ENCODE measurements around the gene SERINC1. TPM values are rescaled to one million over a fixed set of nuclear protein-coding genes. Genes with fewer than 3 reads are reported as not detected.

Gene SERINC1
- total and polyA plus RNA-seq, 9 donors = 125 to 207 (median 160) TPM

DNA sequence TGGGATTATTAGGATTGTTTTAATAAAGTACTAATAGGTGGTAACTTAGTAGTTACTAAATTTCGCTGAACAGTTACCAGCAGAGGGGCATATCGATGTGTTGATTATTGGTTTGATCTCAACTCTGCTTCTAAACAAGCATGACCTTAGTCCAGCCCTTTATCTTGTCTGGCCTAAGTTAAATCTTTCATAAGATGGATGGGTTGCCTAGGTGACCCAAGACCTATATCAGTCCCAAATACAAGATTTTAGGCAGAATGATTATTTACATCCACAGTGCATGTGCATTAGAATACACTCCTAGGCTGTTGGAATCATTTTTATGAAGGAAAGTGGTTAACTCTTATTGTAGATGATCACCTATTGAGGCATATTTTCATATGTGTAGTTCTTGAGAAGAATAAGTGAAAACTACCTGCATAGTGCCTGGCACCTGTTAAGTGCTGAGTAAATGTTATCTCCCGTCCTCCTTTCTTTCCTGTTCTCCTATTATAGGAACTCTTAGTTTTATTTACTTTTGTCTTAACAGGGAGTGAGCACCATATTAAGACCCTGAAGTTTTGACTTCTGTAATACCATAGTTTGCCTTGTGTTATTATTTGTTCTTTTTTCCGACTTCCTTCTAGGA, 71.0 kb downstream of the SERINC1 start:
- no peaks in the 10 kb centered on the region for H3K27me3 ChIP-seq
- peaks cover 4% of the 10 kb centered on the region for H3K4me1 ChIP-seq (ENCODE audit: insufficient read depth)
- H3K4me3 ChIP-seq = peak overlapping the region; percentile 76
- no peaks in the 10 kb centered on the region for H3K9me3 ChIP-seq
- TF ChIP-seq EP300 (IDR thresholded peaks at IDR 0.05) = no peak
- TF ChIP-seq, protein P1, sequence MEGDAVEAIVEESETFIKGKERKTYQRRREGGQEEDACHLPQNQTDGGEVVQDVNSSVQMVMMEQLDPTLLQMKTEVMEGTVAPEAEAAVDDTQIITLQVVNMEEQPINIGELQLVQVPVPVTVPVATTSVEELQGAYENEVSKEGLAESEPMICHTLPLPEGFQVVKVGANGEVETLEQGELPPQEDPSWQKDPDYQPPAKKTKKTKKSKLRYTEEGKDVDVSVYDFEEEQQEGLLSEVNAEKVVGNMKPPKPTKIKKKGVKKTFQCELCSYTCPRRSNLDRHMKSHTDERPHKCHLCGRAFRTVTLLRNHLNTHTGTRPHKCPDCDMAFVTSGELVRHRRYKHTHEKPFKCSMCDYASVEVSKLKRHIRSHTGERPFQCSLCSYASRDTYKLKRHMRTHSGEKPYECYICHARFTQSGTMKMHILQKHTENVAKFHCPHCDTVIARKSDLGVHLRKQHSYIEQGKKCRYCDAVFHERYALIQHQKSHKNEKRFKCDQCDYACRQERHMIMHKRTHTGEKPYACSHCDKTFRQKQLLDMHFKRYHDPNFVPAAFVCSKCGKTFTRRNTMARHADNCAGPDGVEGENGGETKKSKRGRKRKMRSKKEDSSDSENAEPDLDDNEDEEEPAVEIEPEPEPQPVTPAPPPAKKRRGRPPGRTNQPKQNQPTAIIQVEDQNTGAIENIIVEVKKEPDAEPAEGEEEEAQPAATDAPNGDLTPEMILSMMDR (IDR thresholded peaks at IDR 0.05) = no peak
- TF ChIP-seq POLR2A (IDR thresholded peaks at IDR 0.05) = no peak
- H3K36me3 ChIP-seq = no peaks in the 10 kb centered on the region
- H3K27ac ChIP-seq = no peak overlapping the region
- DNase-seq = no peak
- 18 to 33% (median 22%) methylated on average over 4 of the region's 4 CpGs for WGBS, 3 donors
- intact Hi-C loops (cut with DNase I) = no loop called here

DNA sequence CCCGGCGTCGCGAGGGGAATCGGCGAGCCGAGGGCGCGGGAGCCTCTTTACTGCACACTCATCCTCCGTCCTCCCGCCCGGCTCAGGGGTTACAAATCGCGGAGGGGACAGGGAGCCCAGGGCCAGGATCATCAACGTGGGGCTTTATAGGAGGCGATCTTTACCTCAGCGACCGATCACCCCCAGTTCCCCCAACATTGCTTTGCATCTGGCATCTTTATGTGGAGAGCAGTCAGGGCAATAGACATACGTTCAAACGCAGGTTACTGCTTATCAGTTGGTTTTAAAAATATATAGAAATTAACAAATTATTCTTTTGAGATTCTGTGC, 71.5 kb downstream of the SERINC1 start:
- TF ChIP-seq EP300 (IDR thresholded peaks at IDR 0.05) (no peak), POLR2A (IDR thresholded peaks at IDR 0.05) (no peak)
- TF ChIP-seq, protein P1 (IDR thresholded peaks at IDR 0.05) = no peak
- H3K4me1 ChIP-seq (ENCODE audit: insufficient read depth) = peaks cover 4% of the 10 kb centered on the region
- DNase-seq = no peak
- no peaks in the 10 kb centered on the region for H3K27me3 ChIP-seq
- peak overlapping the region; percentile 76 for H3K4me3 ChIP-seq
- intact Hi-C loops (cut with DNase I) = no loop called here
- H3K9me3 ChIP-seq = no peaks in the 10 kb centered on the region
- H3K27ac ChIP-seq = peak overlapping the region; percentile 87 to 92
- WGBS, 3 donors = 0 to 1% (median 0%) methylated on average over 20 of the region's 20 CpGs
- no peaks in the 10 kb centered on the region for H3K36me3 ChIP-seq

DNA sequence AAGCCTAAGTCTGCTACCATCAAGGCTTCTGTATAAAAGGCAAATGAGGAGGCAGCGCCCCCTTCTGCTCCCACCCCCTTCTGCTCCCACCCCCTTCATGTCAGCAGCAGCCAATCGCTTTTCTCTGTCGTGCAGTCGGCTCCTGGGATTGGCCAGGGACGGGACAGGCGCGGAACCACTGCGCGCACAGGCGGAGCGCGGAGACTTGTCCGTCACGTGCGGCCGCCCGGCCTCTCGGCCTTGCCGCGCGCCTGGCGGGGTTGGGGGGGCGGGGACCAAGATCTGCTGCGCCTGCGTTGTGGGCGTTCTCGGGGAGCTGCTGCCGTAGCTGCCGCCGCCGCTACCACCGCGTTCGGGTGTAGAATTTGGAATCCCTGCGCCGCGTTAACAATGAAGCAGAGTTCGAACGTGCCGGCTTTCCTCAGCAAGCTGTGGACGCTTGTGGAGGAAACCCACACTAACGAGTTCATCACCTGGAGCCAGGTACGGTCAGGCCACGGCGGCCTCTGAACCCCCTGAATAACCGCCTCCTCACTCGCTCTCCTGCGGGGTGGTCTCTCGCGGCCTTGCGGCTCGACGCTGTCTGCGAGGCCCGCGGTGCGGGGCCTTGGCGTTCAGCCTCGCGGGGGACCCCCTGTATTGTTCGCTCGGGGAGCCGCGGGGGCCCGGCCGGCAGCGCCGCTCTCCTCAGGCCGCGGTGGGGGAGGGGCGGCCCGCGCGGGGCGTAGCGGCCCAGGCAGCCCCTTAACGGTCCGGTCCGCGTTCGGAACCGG, 72.1 kb downstream of the SERINC1 start, which contains the start of gene HSF2:
HSF2 (plus strand) TSS at position 305 of the 773 bp plus-strand sequence; CDS start at position 391, 86 bp downstream.
- peak; percentile 94 to 96 (median 95) for DNase-seq
- Histone ChIP-seq H3K9me3 (no peaks in the 10 kb centered on the region), H3K4me1 (ENCODE audit: insufficient read depth) (peaks cover 4% of the 10 kb centered on the region), H3K27ac (peak within 1 kb of the TSS; percentile 87 to 92), H3K4me3 (peak within 1 kb of the TSS; percentile 76), H3K36me3 (no peaks in the 10 kb centered on the region), H3K27me3 (no peaks in the 10 kb centered on the region)
- intact Hi-C loops (cut with DNase I) = no loop called here
- 0 to 1% (median 0%) methylated on average over 55 to 82 of the region's 82 CpGs for WGBS, 3 donors
- TF ChIP-seq POLR2A (IDR thresholded peaks at IDR 0.05) (peak; percentile 46), EP300 (IDR thresholded peaks at IDR 0.05) (no peak)
- TF ChIP-seq, protein P1 (IDR thresholded peaks at IDR 0.05) = peak in 1 of 3 donors; percentile 8

GRCh38 chr6:122399055-122399347, 72.6 kb downstream of the SERINC1 start:
- 0% methylated on average over 2 of the region's 2 CpGs for WGBS, 3 donors
- H3K36me3 ChIP-seq = no peaks in the 10 kb centered on the region
- TF ChIP-seq EP300 (IDR thresholded peaks at IDR 0.05) (no peak), POLR2A (IDR thresholded peaks at IDR 0.05) (no peak)
- TF ChIP-seq, protein P1 (IDR thresholded peaks at IDR 0.05) = no peak
- peak overlapping the region in 1 of 2 donors; percentile 51 for H3K27ac ChIP-seq
- H3K4me3 ChIP-seq = peak overlapping the region; percentile 21
- H3K4me1 ChIP-seq (ENCODE audit: insufficient read depth) = peaks cover 4% of the 10 kb centered on the region
- DNase-seq = no peak
- no peaks in the 10 kb centered on the region for H3K9me3 ChIP-seq
- intact Hi-C loops (cut with DNase I) = no loop called here
- H3K27me3 ChIP-seq = no peaks in the 10 kb centered on the region

All from ovary (tissue), 9 donors.